HUES64 (cell line): ENCODE data around the gene BIN1.

ENCODE experiments used
- H3K27ac ChIP-seq: 2 replicates; pipeline ENCODE4 v1.7.0; 2013; ENCODE audit warnings: low read depth, low read length, inconsistent platforms
- H3K27me3 ChIP-seq: 2 replicates; pipeline ENCODE4 v1.6.1; 2013; ENCODE audit warnings: mild to moderate bottlenecking, low read length; ENCODE audit not compliant: insufficient read depth
- H3K36me3 ChIP-seq: 2 replicates; pipeline ENCODE4 v1.6.1; 2013; ENCODE audit warnings: mild to moderate bottlenecking, low read length; ENCODE audit not compliant: insufficient read depth
- H3K4me1 ChIP-seq: 2 replicates; pipeline ENCODE4 v1.6.1; 2013; ENCODE audit warnings: mild to moderate bottlenecking, low read length, moderate library complexity; ENCODE audit not compliant: insufficient read depth
- H3K4me3 ChIP-seq: 2 replicates; pipeline ENCODE4 v1.5.1; 2013; ENCODE audit warnings: mild to moderate bottlenecking, low read length, moderate library complexity
- H3K9ac ChIP-seq: 2 replicates; pipeline ENCODE4 v1.6.1; 2013; ENCODE audit warnings: mild to moderate bottlenecking, low read depth, low read length
- H3K9me3 ChIP-seq: 2 replicates; pipeline ENCODE4 v1.6.1; 2013; ENCODE audit warnings: low read depth, low read length; ENCODE audit not compliant: insufficient read depth
- WGBS: fragments of 150-250, 120-280 bp; methylation state at CpG from one replicate; pipeline ENCODE4 v1.1.7; 2013; ENCODE audit warnings: missing lambda C conversion rate; 5-methylcytosine and 5-hydroxymethylcytosine counted together

Gene BIN1

DNA sequence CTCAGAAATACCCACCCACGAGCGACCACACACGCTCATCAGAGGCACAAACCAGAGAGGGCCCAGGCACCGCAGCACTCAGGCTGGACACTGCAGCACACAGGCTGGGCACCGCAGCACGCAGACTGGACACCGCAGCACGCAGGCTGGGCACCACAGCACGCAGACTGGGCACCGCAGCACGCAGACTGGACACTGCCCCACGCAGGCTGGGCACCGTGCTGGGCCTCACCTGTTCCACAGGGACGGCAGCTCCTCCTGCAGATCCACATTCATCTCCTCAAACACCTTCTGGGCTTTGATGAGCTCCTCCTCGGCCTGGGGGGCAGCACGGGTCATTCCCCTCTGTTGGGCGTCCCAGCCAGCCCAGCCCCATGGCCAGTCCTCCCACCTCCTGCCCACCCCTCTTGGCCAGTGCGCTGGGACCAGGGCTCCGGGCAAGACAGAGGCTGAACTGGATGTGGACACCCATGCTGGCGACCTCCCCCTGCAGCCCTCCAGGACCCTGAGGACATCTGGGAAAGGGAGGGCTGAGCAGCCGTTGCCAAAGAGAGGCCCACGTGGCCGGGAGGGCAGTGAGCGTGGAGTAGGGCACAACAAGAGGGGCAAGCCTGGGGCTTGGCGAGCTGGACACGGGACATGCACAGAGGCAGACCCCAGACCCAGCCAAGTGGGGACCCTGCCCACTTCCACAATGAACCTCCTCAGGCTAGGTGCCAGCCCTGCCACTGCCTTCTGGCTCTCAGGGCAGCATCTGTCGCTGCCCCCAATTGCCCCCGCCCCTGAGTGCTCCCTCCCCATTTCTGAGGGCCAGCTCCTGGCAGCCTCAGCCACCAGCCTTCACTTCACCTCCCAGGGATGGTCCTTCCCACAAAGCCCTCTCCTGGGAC is 43.0 kb downstream of the BIN1 start:
- no peaks in the 10 kb centered on the region for H3K9me3 ChIP-seq
- peaks cover 3% of the 10 kb centered on the region; the same call in 1 of the 2 replicates for H3K36me3 ChIP-seq
- peak overlapping the region; percentile 82 for H3K27ac ChIP-seq
- WGBS: 92% methylated on average over 28 of the region's 28 CpGs
- no peaks in the 10 kb centered on the region for H3K27me3 ChIP-seq
- H3K9ac ChIP-seq: peak overlapping the region; percentile 58
- no peak overlapping the region for H3K4me3 ChIP-seq
- H3K4me1 ChIP-seq: peaks cover 14% of the 10 kb centered on the region; the same call in 1 of the 2 replicates

DNA sequence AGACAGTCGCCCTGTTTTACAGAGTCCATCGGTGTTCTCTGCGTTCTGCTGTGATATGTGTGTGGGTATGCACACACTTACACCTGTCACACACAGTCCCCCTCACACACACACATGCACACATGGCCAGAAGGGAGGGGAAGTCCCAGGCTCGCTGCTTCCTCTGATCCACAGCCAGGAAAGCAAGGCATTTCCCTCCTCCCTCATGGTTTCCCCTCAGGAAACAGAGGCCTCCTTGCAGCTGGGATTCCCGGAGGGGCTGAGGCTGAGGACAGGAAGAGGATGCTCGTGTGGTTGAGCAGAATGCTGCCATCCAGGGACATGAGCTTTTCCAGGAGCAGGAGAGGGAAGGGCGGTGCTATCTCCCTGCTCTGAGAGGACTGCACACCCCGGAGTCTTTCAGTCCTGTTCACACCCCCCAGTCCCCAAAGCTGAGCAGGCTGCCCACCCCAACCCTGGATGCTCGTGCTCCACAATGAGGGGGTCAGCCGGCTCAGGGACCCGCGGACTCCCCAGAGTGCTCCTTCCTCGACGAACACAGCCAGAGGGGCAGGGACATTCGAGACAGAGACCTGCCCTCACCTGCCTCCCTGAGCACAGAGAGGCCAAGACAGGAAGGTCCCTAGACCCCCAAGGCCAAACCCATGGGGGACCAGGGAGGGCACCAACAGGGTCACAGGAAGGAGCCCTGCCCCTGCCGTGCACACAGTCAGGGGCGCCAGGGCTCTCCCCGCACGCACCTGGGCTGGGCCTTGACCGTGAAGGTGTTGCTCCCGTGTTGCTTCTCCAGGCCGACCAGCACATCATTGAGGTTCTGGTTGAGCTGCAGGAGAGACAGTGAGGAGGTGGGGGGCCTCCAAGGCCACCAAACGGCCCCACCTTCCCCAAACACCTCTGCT is 45.3 kb downstream of the BIN1 start:
- Histone ChIP-seq H3K36me3 (peaks cover 3% of the 10 kb centered on the region; the same call in 1 of the 2 replicates), H3K4me1 (peaks cover 14% of the 10 kb centered on the region; the same call in 1 of the 2 replicates), H3K9ac (no peak overlapping the region), H3K27ac (no peak overlapping the region), H3K4me3 (no peak overlapping the region), H3K9me3 (no peaks in the 10 kb centered on the region), H3K27me3 (no peaks in the 10 kb centered on the region)
- WGBS: 91% methylated on average over 19 of the region's 23 CpGs

DNA sequence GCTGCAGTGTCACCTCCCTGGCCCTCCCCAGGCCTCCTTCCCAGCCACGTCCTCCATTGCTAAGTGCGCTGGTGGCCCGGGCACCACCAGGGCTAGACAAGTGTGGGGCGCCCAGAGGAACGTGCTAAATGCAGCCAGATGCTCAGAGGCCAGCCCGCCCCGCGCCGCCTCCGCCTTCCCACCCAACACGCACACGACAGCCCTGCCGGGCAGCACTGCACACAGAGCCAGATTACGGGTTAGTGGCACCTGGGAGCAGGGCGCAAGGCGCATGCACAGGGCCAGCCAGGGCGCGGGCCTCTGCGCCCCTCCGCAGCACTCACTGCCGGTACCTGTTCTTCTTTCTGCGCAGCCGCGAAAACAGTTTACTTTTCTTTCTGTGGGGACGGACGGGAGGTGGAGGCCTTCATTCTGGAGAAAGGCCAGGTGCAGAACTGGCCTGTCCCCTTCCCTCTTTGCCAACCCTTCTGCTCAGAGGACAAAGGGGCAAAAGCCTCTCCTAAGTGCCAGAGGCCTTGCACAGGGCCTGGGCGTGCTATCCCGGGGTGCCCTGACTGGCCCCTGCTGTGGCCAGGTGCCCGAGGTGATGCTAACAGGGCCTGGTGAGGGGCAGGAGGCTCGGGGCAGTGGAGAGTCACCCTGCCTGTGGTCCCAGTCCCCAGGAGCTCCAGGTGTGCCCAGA is 46.5 kb downstream of the BIN1 start:
- Histone ChIP-seq H3K27me3 (no peaks in the 10 kb centered on the region), H3K36me3 (peaks cover 3% of the 10 kb centered on the region; the same call in 1 of the 2 replicates), H3K9ac (no peak overlapping the region), H3K9me3 (no peaks in the 10 kb centered on the region), H3K27ac (no peak overlapping the region), H3K4me3 (no peak overlapping the region), H3K4me1 (peaks cover 11% of the 10 kb centered on the region; the same call in 1 of the 2 replicates)
- WGBS: 96% methylated on average over 30 of the region's 30 CpGs

DNA sequence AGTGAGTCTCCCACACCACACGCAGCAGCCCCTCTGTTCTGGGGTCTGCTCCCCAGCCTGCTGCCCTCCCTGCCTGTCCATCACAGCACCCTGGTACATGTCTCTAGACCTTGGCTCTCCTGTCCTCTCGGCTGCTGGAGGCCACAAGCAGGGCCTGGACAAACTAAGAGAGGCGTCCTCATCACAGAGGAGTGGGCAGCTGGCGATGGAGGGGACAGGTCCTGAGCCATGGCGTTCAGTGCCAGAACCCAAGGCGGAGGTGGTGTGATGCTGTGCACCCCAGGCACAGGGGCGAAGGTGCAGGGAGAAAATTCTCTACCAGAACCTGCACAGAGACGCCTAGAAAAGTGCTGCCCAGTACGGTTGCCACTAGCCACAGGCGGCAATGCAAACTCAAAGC is 47.4 kb downstream of the BIN1 start:
- H3K4me3 ChIP-seq: no peak overlapping the region
- peaks cover 4% of the 10 kb centered on the region; the same call in 1 of the 2 replicates for H3K4me1 ChIP-seq
- 94% methylated on average over 10 of the region's 10 CpGs for WGBS
- no peak overlapping the region for H3K9ac ChIP-seq
- H3K9me3 ChIP-seq: no peaks in the 10 kb centered on the region
- H3K36me3 ChIP-seq: peaks cover 3% of the 10 kb centered on the region; the same call in 1 of the 2 replicates
- H3K27me3 ChIP-seq: no peaks in the 10 kb centered on the region
- H3K27ac ChIP-seq: no peak overlapping the region

DNA sequence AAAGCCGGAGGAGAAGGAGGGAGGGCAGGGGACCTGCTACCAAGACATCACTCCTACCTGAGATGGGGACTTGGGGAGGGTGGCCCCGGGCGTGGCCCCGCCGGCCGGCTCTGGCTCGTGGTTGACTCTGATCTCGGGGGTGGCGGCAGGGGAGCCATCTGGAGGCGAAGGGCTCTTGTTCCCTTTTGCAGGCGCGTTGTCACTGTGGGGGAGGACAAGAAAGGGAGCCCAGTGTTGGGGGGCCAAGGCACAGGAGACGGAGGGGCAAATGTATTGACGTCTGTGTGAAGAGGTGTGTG is 48.1 kb downstream of the BIN1 start:
- H3K9me3 ChIP-seq: no peaks in the 10 kb centered on the region
- no peak overlapping the region for H3K27ac ChIP-seq
- no peaks in the 10 kb centered on the region for H3K27me3 ChIP-seq
- no peak overlapping the region for H3K4me3 ChIP-seq
- H3K4me1 ChIP-seq: no peaks in the 10 kb centered on the region
- H3K9ac ChIP-seq: no peak overlapping the region
- H3K36me3 ChIP-seq: peaks cover 3% of the 10 kb centered on the region; the same call in 1 of the 2 replicates
- 89% methylated on average over 14 of the region's 14 CpGs for WGBS

DNA sequence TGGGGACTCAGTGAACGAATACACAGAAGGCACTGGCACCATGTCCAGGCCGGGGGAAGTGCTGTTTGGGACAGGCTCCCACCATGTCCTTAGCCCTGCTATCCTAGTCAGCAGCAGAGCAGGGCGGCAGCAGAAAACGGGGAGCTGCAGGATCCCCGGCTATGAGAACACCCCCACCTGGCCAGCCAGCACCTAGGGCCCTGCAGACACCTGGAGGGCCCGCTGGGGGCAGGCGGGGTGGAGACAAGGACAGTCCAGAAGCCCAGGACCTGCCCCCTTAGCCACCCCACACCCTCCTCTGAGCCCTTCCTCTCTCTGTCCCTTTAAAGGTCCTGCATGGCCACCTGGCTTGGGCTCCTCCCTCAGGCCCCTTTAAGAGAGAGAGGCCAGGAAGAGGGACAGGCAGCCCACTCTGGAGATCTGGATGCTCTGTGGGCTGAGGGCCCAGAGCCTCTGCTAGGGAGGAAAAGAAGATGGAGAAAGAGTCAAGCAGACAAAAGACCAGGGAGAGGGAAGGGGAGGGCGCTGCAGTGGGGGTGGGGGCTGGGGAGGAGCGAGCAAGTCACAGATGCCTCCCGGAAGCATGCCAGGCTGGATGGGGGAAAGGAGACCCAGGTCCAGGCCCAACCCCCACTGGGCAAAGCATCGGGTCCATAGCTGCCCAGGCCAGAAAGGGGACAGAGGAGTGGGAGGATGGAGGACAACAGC is 48.6 kb downstream of the BIN1 start:
- no peaks in the 10 kb centered on the region for H3K27me3 ChIP-seq
- 89% methylated on average over 11 of the region's 11 CpGs for WGBS
- no peak overlapping the region for H3K4me3 ChIP-seq
- no peak overlapping the region for H3K9ac ChIP-seq
- no peaks in the 10 kb centered on the region for H3K4me1 ChIP-seq
- H3K27ac ChIP-seq: no peak overlapping the region
- peaks cover 3% of the 10 kb centered on the region; the same call in 1 of the 2 replicates for H3K36me3 ChIP-seq
- H3K9me3 ChIP-seq: no peaks in the 10 kb centered on the region

DNA sequence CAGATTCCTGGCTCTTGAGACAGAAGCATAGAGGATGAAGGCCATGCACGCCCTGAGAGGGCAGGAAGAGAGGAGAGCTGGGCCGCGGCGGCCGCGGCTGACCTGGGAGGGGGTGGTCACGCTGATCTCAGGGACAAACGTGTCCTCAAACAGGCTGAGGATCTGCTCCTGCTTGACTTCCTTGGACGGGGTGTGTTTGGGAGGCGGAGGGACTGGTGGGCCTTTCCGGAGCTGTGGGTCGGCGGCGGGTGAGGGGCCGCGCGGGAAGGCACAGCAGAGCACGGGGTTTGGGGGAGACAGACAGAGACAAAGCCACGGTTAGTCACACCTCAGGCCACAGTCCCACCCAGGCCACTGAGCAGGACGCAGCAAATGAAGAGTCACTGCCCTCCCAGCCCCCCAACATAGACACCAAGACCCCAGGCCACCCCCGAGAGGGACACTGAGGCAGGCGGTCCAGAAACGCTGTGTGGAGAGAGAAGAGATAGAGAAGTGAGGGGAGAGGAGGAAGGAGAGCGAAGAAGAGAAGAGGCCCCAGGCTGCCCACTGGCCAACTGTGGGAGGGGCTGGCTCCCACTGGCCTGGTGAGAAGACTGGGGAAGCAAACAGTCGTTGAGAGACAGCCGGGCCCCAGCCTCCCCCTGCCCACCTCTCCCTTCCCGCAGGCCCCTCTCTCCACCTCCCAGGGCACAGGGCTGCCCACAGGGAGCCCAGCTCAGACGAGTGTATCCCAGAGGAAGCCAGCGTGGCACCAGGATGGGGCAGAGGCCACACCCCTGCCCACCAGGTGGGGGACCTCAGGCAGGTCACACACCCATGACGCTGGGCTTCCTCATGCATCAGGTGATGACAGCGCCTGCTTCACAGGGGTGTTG is 49.3 kb downstream of the BIN1 start:
- Histone ChIP-seq H3K36me3 (peaks cover 3% of the 10 kb centered on the region; the same call in 1 of the 2 replicates), H3K4me3 (no peak overlapping the region), H3K27ac (no peak overlapping the region), H3K9ac (no peak overlapping the region), H3K4me1 (no peaks in the 10 kb centered on the region), H3K27me3 (no peaks in the 10 kb centered on the region), H3K9me3 (no peaks in the 10 kb centered on the region)
- 93% methylated on average over 31 of the region's 31 CpGs for WGBS

DNA sequence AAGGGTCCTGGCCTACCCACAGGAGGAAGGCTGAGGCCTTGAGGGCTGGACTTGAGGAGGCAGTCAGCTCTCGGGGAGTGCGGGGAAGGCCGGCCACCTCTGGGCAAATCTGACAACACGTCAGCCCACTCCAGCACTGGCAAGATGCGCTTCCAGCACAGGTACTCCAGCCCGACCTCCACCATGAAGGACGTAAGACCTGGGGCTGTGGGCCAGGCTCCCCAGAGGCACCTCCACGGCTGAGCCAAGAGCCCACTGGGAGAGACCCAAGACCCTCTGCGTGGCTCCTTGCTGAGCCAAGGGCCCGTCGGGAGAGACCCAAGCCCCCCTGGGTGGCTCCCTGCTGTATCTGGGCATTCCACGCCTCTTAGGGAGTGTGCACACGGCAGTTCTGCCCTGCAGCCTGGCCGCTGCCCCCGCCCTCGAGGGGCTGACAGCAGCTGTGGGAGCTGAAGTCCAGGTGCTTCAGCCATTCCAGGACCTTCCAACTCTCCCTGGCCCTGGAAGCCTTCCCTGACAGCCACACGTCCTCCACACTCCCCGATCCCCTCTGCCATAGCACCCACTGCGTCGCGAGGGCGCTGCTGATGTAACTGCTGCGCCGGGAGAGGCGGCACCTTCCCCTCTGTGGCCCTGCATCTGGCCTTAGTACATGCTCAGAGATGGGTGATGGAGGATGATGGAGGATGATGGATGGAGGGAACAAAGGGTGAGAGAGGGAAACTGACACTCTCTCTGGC is 50.2 kb downstream of the BIN1 start:
- Histone ChIP-seq H3K9ac (no peak overlapping the region), H3K4me1 (no peaks in the 10 kb centered on the region), H3K4me3 (no peak overlapping the region), H3K27ac (no peak overlapping the region), H3K9me3 (no peaks in the 10 kb centered on the region), H3K27me3 (no peaks in the 10 kb centered on the region), H3K36me3 (no peaks in the 10 kb centered on the region)
- 89% methylated on average over 25 of the region's 25 CpGs for WGBS

DNA sequence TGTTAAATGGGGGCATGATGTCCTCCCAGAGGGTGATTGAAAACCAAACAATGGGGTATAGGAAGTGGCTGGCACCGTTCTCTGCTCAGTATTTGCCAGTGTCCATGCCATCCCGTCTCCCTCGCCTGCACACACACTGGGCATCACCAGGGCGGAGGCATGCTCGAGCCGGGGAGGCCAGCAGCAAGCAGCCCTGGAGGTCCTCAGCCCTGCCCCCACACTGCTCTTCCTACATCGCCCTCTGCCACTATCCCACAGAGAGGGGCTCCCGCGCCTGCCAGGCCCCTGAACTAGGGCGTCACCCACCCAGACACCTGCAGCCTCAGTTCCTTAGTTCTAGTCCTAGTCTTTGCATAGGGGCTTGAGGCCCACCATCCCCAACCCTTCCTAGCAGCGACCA is 50.9 kb downstream of the BIN1 start:
- no peaks in the 10 kb centered on the region for H3K4me1 ChIP-seq
- no peak overlapping the region for H3K4me3 ChIP-seq
- H3K9me3 ChIP-seq: no peaks in the 10 kb centered on the region
- H3K9ac ChIP-seq: no peak overlapping the region
- H3K36me3 ChIP-seq: no peaks in the 10 kb centered on the region
- WGBS: 97% methylated on average over 11 of the region's 11 CpGs
- no peak overlapping the region for H3K27ac ChIP-seq
- H3K27me3 ChIP-seq: no peaks in the 10 kb centered on the region
